CD4-positive, alpha-beta memory T cell (primary cell): ENCODE data around the gene SLC7A6. TPM values are rescaled to one million over a fixed set of nuclear protein-coding genes. Genes with fewer than 3 reads are reported as not detected.

Experiments used
- CTCF ChIA-PET: fragments of 350-600 bp; sonication (Branson Sonifier 250); formaldehyde crosslinking; loops from one replicate; lab custom pipeline; 2021; ENCODE audit warnings: inconsistent platforms; ENCODE audit not compliant: partially characterized antibody; lab: Charles Lee
- POLR2A ChIA-PET: fragments of 350-600 bp; sonication (Branson Sonifier 250); formaldehyde crosslinking; loops from one replicate; lab custom pipeline; 2021; ENCODE audit not compliant: partially characterized antibody; lab: Charles Lee
- DNase-seq, 5 donors: peaks; one replicate each; pipeline versions ENCODE4 v3.0.0 to v3.0.0-alpha.2; 2020 to 2022; ENCODE audit warnings: mixed read lengths in 1 of 5
- H3K27ac ChIP-seq: one replicate; pipeline ENCODE4 v1.7.0; 2013; ENCODE audit warnings: low read depth, low read length
- H3K27me3 ChIP-seq: 2 replicates; pipeline ENCODE4 v1.7.0; 2013; ENCODE audit warnings: mild to moderate bottlenecking, low read length, moderate library complexity; ENCODE audit not compliant: insufficient read depth
- H3K36me3 ChIP-seq: 2 replicates; pipeline ENCODE4 v1.7.0; 2013; ENCODE audit warnings: mild to moderate bottlenecking, low read length, moderate library complexity; ENCODE audit not compliant: insufficient read depth
- H3K4me1 ChIP-seq: 2 replicates; pipeline ENCODE4 v1.7.0; 2013; ENCODE audit warnings: mild to moderate bottlenecking, low read length, moderate library complexity; ENCODE audit not compliant: insufficient read depth
- H3K4me3 ChIP-seq, 2 donors: one replicate each; pipeline ENCODE4 v1.7.0; 2013; ENCODE audit warnings: low read length in 2 of 2, mild to moderate bottlenecking in 1 of 2
- H3K9me3 ChIP-seq, 2 donors: one replicate each; pipeline ENCODE4 v1.7.0; 2013; ENCODE audit warnings: low read length in 2 of 2, control low read depth in 1 of 2; ENCODE audit not compliant: control insufficient read depth in 1 of 2
- H3K27ac Mint-ChIP-seq, 7 donors: one replicate each; pipeline ENCODE4 v1.8.0; 2020 to 2021; ENCODE audit warnings: mixed read lengths in 7 of 7, mild to moderate bottlenecking in 6 of 7, inconsistent platforms in 3 of 7, moderate library complexity in 3 of 7
- H3K27me3 Mint-ChIP-seq, 2 donors: one replicate each; pipeline ENCODE4 v1.8.0; 2020 to 2021; ENCODE audit warnings: mixed read lengths in 2 of 2
- H3K36me3 Mint-ChIP-seq, 2 donors: one replicate each; pipeline ENCODE4 v1.8.0; 2020 to 2021; ENCODE audit warnings: mixed read lengths in 2 of 2, inconsistent platforms in 1 of 2, mild to moderate bottlenecking in 1 of 2
- H3K4me1 Mint-ChIP-seq, 4 donors: one replicate each; pipeline ENCODE4 v1.8.0; 2020 to 2021; ENCODE audit warnings: mixed read lengths in 4 of 4, mild to moderate bottlenecking in 1 of 4
- H3K4me3 Mint-ChIP-seq, 8 donors: one replicate each; pipeline ENCODE4 v1.8.0; 2020 to 2021; ENCODE audit warnings: mixed read lengths in 8 of 8, mild to moderate bottlenecking in 7 of 8, moderate library complexity in 6 of 8, inconsistent platforms in 3 of 8
- H3K9me3 Mint-ChIP-seq, 8 donors: one replicate each; pipeline ENCODE4 v1.8.0; 2020 to 2021; ENCODE audit warnings: mixed read lengths in 8 of 8, mild to moderate bottlenecking in 5 of 8, inconsistent platforms in 3 of 8, moderate library complexity in 1 of 8
- intact Hi-C: fragments of 100-400 bp; cut with micrococcal nuclease; formaldehyde crosslinking; loops from one replicate; pipeline ENCODE4 v1.15.1; 2023
- polyA plus RNA-seq, 2 donors: library from polyadenylated mRNA; unstranded; fragments of 300-500 nt; fragmentation: Illumina TruSeq; gene quantifications; one replicate each; pipeline ENCODE4 v1.2.3, GENCODE V29; 2021
- total RNA-seq, 2 experiments: library from RNA; stranded (reverse); gene quantifications; one replicate each; pipeline ENCODE4 v1.2.3, GENCODE V29; 2021

The SLC7A6 gene
- total RNA-seq: 100 to 1,000 TPM; 190 to 194 TPM
- polyA plus RNA-seq: 10 to 100 TPM; 14.4 to 21.1 TPM

- Mint-ChIP-seq H3K27ac (peak within 1 kb of the TSS; percentile 98 to 100 (median 99)), H3K36me3 (peaks cover 15 to 36% of the 10 kb centered on the region in 2 donors), H3K27me3 (no peaks in the 10 kb centered on the region), H3K9me3 (peaks cover 0 to 9% (median 0%) of the 10 kb centered on the region in 8 donors), H3K4me1 (peaks cover 30 to 67% (median 50%) of the 10 kb centered on the region in 4 donors), H3K4me3 (peak within 1 kb of the TSS; percentile 94 to 99 (median 97))
- peak; percentile 79 to 86 (median 85) for DNase-seq
- intact Hi-C loops: loop anchor here (1.0 kb wide), 5 partner anchors 9 to 46 kb away; partner anchors contain the start of genes PLA2G15 and SLC7A6OS
- Histone ChIP-seq H3K9me3 (no peaks in the 10 kb centered on the region), H3K27me3 (no peaks in the 10 kb centered on the region), H3K36me3 (peaks cover 8% of the 10 kb centered on the region), H3K4me1 (peaks cover 58% of the 10 kb centered on the region), H3K4me3 (peak within 1 kb of the TSS; percentile 68 to 93), H3K27ac (peak within 1 kb of the TSS; percentile 97)
- CTCF ChIA-PET: interaction anchor here (0.8 to 25.3 kb wide), 17 partner anchors 10 to 248 kb away, joined by 3 to 680 read pairs (median 5); partner anchors contain the start of genes PLA2G15, PRMT7 and SLC7A6OS
- POLR2A ChIA-PET: interaction anchor here (0.7 to 44.5 kb wide), 21 partner anchors 10 to 329 kb away, joined by 3 to 1508 read pairs (median 5); partner anchors contain the start of genes ESRP2, NFATC3, PLA2G15 and PRMT7
Measured at GRCh38 chr16:68264128-68265077, at the start of gene SLC7A6. TSS of gene SLC7A6 (plus strand) at chr16:68264526. CDS start at chr16:68274727, 10,201 bp downstream.

DNA sequence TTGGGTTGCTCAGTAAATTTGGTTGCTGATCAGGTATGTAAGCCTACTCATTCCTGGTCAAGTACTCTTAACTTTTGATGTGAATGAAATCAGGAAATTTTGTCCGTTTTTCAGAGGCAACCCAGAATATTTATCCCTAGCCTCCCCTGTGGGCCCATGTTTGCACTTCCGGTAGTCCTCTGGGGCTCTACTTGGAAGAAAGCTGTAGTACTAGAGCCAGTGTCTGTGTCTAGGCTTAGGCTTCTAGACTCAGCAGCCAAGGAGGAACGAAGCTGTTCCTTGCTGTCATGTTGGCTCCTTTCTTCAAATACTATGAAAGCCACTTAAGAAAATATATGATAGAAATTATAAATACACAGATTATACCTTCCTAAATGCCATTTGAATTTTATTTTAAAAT is 49.6 kb upstream of the SLC7A6 start:
- intact Hi-C loops: no loop called here
- H3K27ac Mint-ChIP-seq: peak overlapping the region; percentile 48 to 83 (median 61)
- no peaks in the 10 kb centered on the region for H3K9me3 Mint-ChIP-seq
- Histone ChIP-seq H3K27ac (no peak overlapping the region), H3K4me3 (no peak overlapping the region), H3K4me1 (peaks cover 23% of the 10 kb centered on the region), H3K9me3 (no peaks in the 10 kb centered on the region), H3K27me3 (no peaks in the 10 kb centered on the region), H3K36me3 (peaks cover 12% of the 10 kb centered on the region)
- ChIA-PET CTCF (no interaction called here), POLR2A (no interaction called here)
- H3K27me3 Mint-ChIP-seq: no peaks in the 10 kb centered on the region
- peaks cover 16 to 27% of the 10 kb centered on the region in 2 donors for H3K36me3 Mint-ChIP-seq
- DNase-seq: no peak
- no peak overlapping the region for H3K4me3 Mint-ChIP-seq
- H3K4me1 Mint-ChIP-seq: peaks cover 21 to 44% (median 33%) of the 10 kb centered on the region in 4 donors

DNA sequence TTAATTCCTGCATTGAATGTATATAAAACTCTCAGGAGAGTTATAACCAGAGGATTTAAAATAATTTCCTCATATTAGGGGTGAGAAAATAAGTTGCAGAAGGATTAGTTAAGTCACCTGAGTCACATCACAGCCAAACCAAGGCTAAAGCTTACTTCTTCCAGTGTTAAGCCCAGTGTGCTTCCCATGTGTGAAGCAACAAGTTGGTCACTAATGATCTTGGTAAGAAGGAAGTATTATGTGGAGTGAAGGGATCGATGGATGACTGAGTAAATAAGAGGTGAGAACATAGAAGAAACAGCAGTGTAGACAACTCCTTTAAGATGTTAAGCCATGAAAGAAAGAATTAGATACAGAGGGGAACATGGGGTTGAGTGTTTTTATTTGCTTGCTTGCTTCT is 49.0 kb upstream of the SLC7A6 start:
- H3K27me3 ChIP-seq: no peaks in the 10 kb centered on the region
- no peak overlapping the region for H3K27ac ChIP-seq
- H3K9me3 ChIP-seq: no peaks in the 10 kb centered on the region
- intact Hi-C loops: no loop called here
- no peak overlapping the region for H3K4me3 Mint-ChIP-seq
- no peaks in the 10 kb centered on the region for H3K9me3 Mint-ChIP-seq
- H3K4me1 Mint-ChIP-seq: peaks cover 21 to 45% (median 33%) of the 10 kb centered on the region in 4 donors
- no peak for DNase-seq
- no peak overlapping the region for H3K4me3 ChIP-seq
- H3K27me3 Mint-ChIP-seq: no peaks in the 10 kb centered on the region
- peak overlapping the region; percentile 1 to 83 (median 72) for H3K27ac Mint-ChIP-seq
- H3K36me3 Mint-ChIP-seq: peaks cover 21 to 33% of the 10 kb centered on the region in 2 donors
- peaks cover 20% of the 10 kb centered on the region for H3K4me1 ChIP-seq
- CTCF ChIA-PET: no interaction called here
- peaks cover 12% of the 10 kb centered on the region for H3K36me3 ChIP-seq
- POLR2A ChIA-PET: no interaction called here

DNA sequence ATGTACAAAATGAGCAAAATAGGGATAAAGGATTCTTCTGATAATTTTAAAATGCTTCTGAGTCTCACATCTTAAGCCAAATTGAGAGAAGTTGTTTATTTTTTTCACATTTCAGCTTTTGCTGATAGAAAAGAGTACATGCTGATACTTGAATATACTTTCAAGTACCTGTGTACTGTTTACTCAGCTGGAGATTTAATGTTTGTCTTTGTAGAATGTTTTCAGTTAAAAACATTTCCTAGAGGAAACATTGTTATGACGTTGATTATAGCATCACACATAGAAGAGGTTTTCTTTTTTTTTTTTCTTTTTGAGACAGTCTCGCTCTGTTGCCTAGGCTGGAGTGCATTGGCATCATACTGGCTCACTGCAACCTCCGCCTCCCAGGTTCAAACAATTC is 48.1 kb upstream of the SLC7A6 start:
- POLR2A ChIA-PET: interaction anchor here (2.0 kb wide), 1 partner anchor 10 kb away, joined by 7 read pairs; no protein-coding TSS in a partner anchor
- DNase-seq: no peak
- H3K27ac Mint-ChIP-seq: peak overlapping the region in 6 of 7 donors; percentile 0 to 90 (median 70)

DNA sequence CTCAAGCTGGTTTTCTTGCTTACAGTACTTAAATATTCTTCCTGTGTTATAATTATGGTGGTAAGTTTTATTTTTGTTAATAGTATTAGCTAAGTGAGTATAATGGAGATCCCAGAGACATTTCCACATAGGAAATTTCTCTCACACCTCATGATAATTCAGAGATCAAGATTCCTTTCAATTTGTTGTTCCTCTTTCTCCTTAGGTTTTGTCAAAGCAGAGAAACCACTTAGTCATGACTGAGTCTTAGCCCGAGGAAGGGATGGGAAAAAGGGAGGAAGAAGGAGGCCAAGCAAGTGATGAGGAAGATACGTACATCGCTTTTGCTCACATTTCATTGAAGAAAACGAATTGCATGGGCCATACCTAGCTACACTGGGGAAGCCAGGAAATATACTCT is 46.8 kb upstream of the SLC7A6 start:
- H3K36me3 Mint-ChIP-seq: peaks cover 24 to 47% of the 10 kb centered on the region in 2 donors
- Histone ChIP-seq H3K27me3 (no peaks in the 10 kb centered on the region), H3K4me3 (no peak overlapping the region), H3K27ac (no peak overlapping the region), H3K4me1 (peaks cover 3% of the 10 kb centered on the region), H3K9me3 (no peaks in the 10 kb centered on the region), H3K36me3 (peaks cover 25% of the 10 kb centered on the region)
- intact Hi-C loops: no loop called here
- H3K4me3 Mint-ChIP-seq: no peak overlapping the region
- H3K4me1 Mint-ChIP-seq: peaks cover 5 to 23% (median 16%) of the 10 kb centered on the region in 4 donors
- no peak for DNase-seq
- ChIA-PET CTCF (interaction anchor here (0.7 to 2.0 kb wide), 4 partner anchors 11 to 1118 kb away, joined by 3 to 4 read pairs (median 4); no protein-coding TSS in a partner anchor), POLR2A (interaction anchor here (0.6 to 2.0 kb wide), 4 partner anchors 9 to 304 kb away, joined by 3 to 7 read pairs (median 4); no protein-coding TSS in a partner anchor)
- no peaks in the 10 kb centered on the region for H3K9me3 Mint-ChIP-seq
- H3K27ac Mint-ChIP-seq: peak overlapping the region in 5 of 7 donors; percentile 29 to 83 (median 75)
- H3K27me3 Mint-ChIP-seq: no peaks in the 10 kb centered on the region

More for the DNA sequence above, 48.1 kb upstream of the SLC7A6 start:
- H3K4me1 ChIP-seq: peaks cover 14% of the 10 kb centered on the region
- H3K9me3 ChIP-seq: no peaks in the 10 kb centered on the region
- Mint-ChIP-seq H3K36me3 (peaks cover 21 to 36% of the 10 kb centered on the region in 2 donors), H3K27me3 (no peaks in the 10 kb centered on the region), H3K9me3 (no peaks in the 10 kb centered on the region), H3K4me1 (peaks cover 14 to 35% (median 26%) of the 10 kb centered on the region in 4 donors), H3K4me3 (no peak overlapping the region)
- H3K36me3 ChIP-seq: peaks cover 18% of the 10 kb centered on the region
- H3K4me3 ChIP-seq: no peak overlapping the region
- intact Hi-C loops: no loop called here
- no peak overlapping the region for H3K27ac ChIP-seq
- H3K27me3 ChIP-seq: no peaks in the 10 kb centered on the region
- CTCF ChIA-PET: interaction anchor here (1.3 to 2.0 kb wide), 2 partner anchors 12 to 333 kb away, joined by 3 to 4 read pairs; no protein-coding TSS in a partner anchor

DNA sequence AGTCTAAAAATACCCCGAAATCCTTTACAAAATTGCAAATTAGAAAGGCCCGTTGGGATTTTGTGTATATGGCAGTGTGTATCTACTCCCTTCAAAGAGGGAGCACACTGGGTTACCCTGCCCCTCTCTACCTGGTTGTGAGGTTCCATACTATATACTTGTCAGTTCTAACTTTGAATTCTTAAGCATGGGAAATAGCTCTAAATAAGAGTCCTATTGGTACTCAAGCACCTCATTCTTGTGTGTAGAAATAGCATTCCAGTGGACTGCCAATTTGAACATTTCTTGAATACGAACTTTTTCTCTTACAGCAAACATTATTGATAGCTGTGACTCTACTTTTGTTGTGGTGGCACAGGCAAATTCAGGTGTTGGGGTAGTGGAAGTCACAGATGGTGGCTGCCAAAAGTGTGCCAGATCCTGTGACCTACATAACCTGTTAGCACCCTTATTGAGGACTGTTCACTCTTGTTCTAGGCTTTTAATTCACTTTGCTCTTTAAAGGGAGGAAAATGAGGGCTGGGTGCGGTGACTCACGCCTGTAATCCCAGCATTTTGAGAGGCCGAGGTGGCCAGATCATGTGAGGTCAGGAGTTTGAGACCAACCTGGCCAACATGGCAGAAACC is 44.5 kb upstream of the SLC7A6 start:
- intact Hi-C loops: no loop called here
- Histone ChIP-seq H3K36me3 (peaks cover 25% of the 10 kb centered on the region), H3K27me3 (no peaks in the 10 kb centered on the region), H3K9me3 (no peaks in the 10 kb centered on the region), H3K4me3 (no peak overlapping the region), H3K4me1 (peaks cover 3% of the 10 kb centered on the region), H3K27ac (no peak overlapping the region)
- H3K4me3 Mint-ChIP-seq: peak overlapping the region in 1 of 8 donors; percentile 15
- POLR2A ChIA-PET: interaction anchor here (0.9 to 1.2 kb wide), 2 partner anchors 8 to 221 kb away, joined by 3 read pairs; partner anchors contain the start of gene DPEP2
- H3K36me3 Mint-ChIP-seq: peaks cover 25 to 47% of the 10 kb centered on the region in 2 donors
- DNase-seq: no peak
- H3K9me3 Mint-ChIP-seq: no peaks in the 10 kb centered on the region
- H3K4me1 Mint-ChIP-seq: peaks cover 8 to 20% (median 13%) of the 10 kb centered on the region in 4 donors
- no peaks in the 10 kb centered on the region for H3K27me3 Mint-ChIP-seq
- CTCF ChIA-PET: interaction anchor here (0.9 to 1.2 kb wide), 3 partner anchors 10 to 126 kb away, joined by 3 to 4 read pairs (median 3); no protein-coding TSS in a partner anchor
- H3K27ac Mint-ChIP-seq: peak overlapping the region in 3 of 7 donors; percentile 55 to 87 (median 63)
